K562 (cell line): Measurements from ENCODE around the gene TCEANC2. TPM values are rescaled to one million over a fixed set of nuclear protein-coding genes. Genes with fewer than 3 reads are reported as not detected.

Source experiments
- CBX3 ChIP-seq, 2 experiments: IDR thresholded peaks; 1 replicate in 1 of 2; 2 replicates in 1 of 2; pipeline ENCODE4 v1.6.1; 2012; ENCODE audit warnings: inconsistent platforms in 2 of 2, low read length in 2 of 2, borderline replicate concordance in 1 of 2, control low read depth in 1 of 2
- CHD2 ChIP-seq: IDR thresholded peaks from 2 replicates; pipeline ENCODE4 v1.6.1; 2011; ENCODE audit warnings: low read depth, low read length
- CTBP1 ChIP-seq: fragments of 450-650 bp; IDR thresholded peaks from 2 replicates; pipeline ENCODE4 v1.6.1; 2016; ENCODE audit warnings: borderline replicate concordance
- ETV1 ChIP-seq: fragments of 450-650 bp; conservative IDR thresholded peaks from 2 replicates; pipeline ENCODE4 v1.6.1; 2016; ENCODE audit warnings: missing genetic modification characterization, control low read depth, low read depth, missing compliant biosample characterization
- FOXO4 ChIP-seq: fragments of 450-650 bp; formaldehyde crosslinking; IDR thresholded peaks from 2 replicates; pipeline ENCODE4 v1.4.0; 2020; ENCODE audit warnings: mild to moderate bottlenecking, moderate library complexity
- NCOR1 ChIP-seq: fragments of 450-650 bp; IDR thresholded peaks from 2 replicates; pipeline ENCODE4 v1.6.1; 2016; ENCODE audit warnings: mild to moderate bottlenecking, moderate library complexity
- SAFB ChIP-seq: fragments of 200-400 bp; formaldehyde crosslinking; IDR thresholded peaks from 2 replicates; pipeline ENCODE4 v1.6.1; 2017; ENCODE audit warnings: low read depth, low read length, borderline replicate concordance
- STAG1 ChIP-seq: sonication (generic); formaldehyde crosslinking; IDR thresholded peaks from 2 replicates; pipeline ENCODE4 v1.5.0; 2020; ENCODE audit warnings: missing genetic modification reagents, borderline replicate concordance
- TEAD4 ChIP-seq, 2 experiments: sonication (generic) in 1 of 2; formaldehyde crosslinking in 1 of 2; IDR thresholded peaks; 2 replicates each; pipeline versions ENCODE4 v1.6.1 to v1.8.0; 2012 to 2022; ENCODE audit warnings: borderline replicate concordance in 1 of 2, inconsistent platforms in 1 of 2, low read length in 1 of 2, mild to moderate bottlenecking in 1 of 2, missing genetic modification reagents in 1 of 2
- ZNF280B ChIP-seq: fragments of 250-450 bp; sonication (Bioruptor Pico); IDR thresholded peaks from 2 replicates; pipeline ENCODE4 v1.5.1; 2021; ENCODE audit warnings: mild to moderate bottlenecking
- polyA plus RNA-seq, 8 experiments: library from polyadenylated mRNA; depleted of rRNA in 4 of 8; stranded (reverse) in 5 of 8; unstranded in 3 of 8; fragments of >200 nt; fragmentation: Nextera tagmentation in 2 of 8; fragmentation: Illumina TruSeq in 1 of 8; extraction: Ambion mirVana in 2 of 8; extraction: Trizol in 1 of 8; gene quantifications; 2 replicates each; pipeline versions ENCODE4 v1.2.1 to v1.2.3, GENCODE V29; 2011 to 2014; ENCODE audit warnings: inconsistent platforms in 1 of 8, missing spikeins in 1 of 8
- total RNA-seq, 7 experiments: library from RNA; depleted of rRNA in 6 of 7; stranded (reverse); fragments of >200 nt in 6 of 7; fragmentation: Illumina TruSeq in 2 of 7; extraction: Trizol in 2 of 7; gene quantifications; 2 replicates each; pipeline versions ENCODE4 v1.2.1 to v1.2.3, GENCODE V29; 2011 to 2021; ENCODE audit warnings: low replicate concordance in 1 of 7

TCEANC2 gene
- total and polyA plus RNA-seq, 9 of the 15 experiments (the other 6 are each of a cell fraction or from before 2014, with no cell fraction given), result 3.3 to 10.2 (median 7.0) TPM

GRCh38 chr1:54108156-54108555 is 54.7 kb downstream of the TCEANC2 start (continued):
- TF ChIP-seq ZNF280B (CRISPR knock-in tag) (no peak), CTBP1 (peak; percentile 48; the same call in 1 of the 2 replicates), CHD2 (no peak), ETV1 (no peak), CBX3 (IDR thresholded peaks at IDR 0.05; ENCODE audit: borderline replicate concordance in 1 of 2, low read length in 2 of 2) (no peak), FOXO4 (CRISPR knock-in tag) (no peak), TEAD4 (IDR thresholded peaks at IDR 0.05; ENCODE audit: low read length) (peak; percentile 78), TEAD4 (CRISPR knock-in tag; IDR thresholded peaks at IDR 0.05; ENCODE audit: borderline replicate concordance) (no peak), SAFB (no peak), STAG1 (CRISPR knock-in tag) (no peak), NCOR1 (peak; percentile 92)
